ENCODE results near the gene GRIK4.
"Not testable (repeated sequence)": the region's sequence is repeated elsewhere in the genome, so short reads cannot be mapped to it uniquely, and the experiment has no call there.

The GRIK4 gene

GRCh38 chr11:120749395-120749794 is 237.8 kb downstream of the GRIK4 start:
- DNase-seq, result no peak

GRCh38 chr11:120750647-120751549 is 239.3 kb downstream of the GRIK4 start:
- no peak for DNase-seq

- no peak for DNase-seq
Measured at GRCh38 chr11:120751550-120751949, 240.0 kb downstream of the GRIK4 start.

- DNase-seq, result no peak
Measured at GRCh38 chr11:120752668-120753067, 241.1 kb downstream of the GRIK4 start.

- no peak for DNase-seq
Measured at GRCh38 chr11:120756931-120757330, 245.4 kb downstream of the GRIK4 start.

- DNase-seq, result no peak
Measured at GRCh38 chr11:120759046-120759445, 247.5 kb downstream of the GRIK4 start.

GRCh38 chr11:120765710-120766109 is 254.2 kb downstream of the GRIK4 start:
- DNase-seq, result not testable (repeated sequence)

- no peak for DNase-seq
Measured at GRCh38 chr11:120766318-120766717, 254.8 kb downstream of the GRIK4 start.

- DNase-seq, result no peak
Measured at GRCh38 chr11:120768949-120769348, 257.4 kb downstream of the GRIK4 start.

GRCh38 chr11:120769906-120770305 is 258.4 kb downstream of the GRIK4 start:
- no peak for DNase-seq

- DNase-seq, result no peak
Measured at GRCh38 chr11:120771551-120772060, 260.1 kb downstream of the GRIK4 start.

GRCh38 chr11:120773501-120774031 is 262.0 kb downstream of the GRIK4 start:
- DNase-seq, result no peak

GRCh38 chr11:120774591-120775386 is 263.2 kb downstream of the GRIK4 start:
- DNase-seq, result no peak

GRCh38 chr11:120775986-120776951 is 264.7 kb downstream of the GRIK4 start:
- no peak for DNase-seq

GRCh38 chr11:120778685-120779490 is 267.3 kb downstream of the GRIK4 start:
- no peak for DNase-seq

GRCh38 chr11:120780239-120780638 is 268.7 kb downstream of the GRIK4 start:
- no peak for DNase-seq

GRCh38 chr11:120781486-120782120 is 270.1 kb downstream of the GRIK4 start:
- no peak for DNase-seq

- no peak for DNase-seq
Measured at GRCh38 chr11:120784566-120785251, 273.2 kb downstream of the GRIK4 start.

GRCh38 chr11:120785576-120785975 is 274.0 kb downstream of the GRIK4 start:
- no peak for DNase-seq

- DNase-seq, result no peak
Measured at GRCh38 chr11:120786206-120786735, 274.7 kb downstream of the GRIK4 start.
